Smooth muscle cell (in vitro differentiated cells): ENCODE results near the gene DOCK6. TPM values are rescaled to one million over a fixed set of nuclear protein-coding genes. Genes with fewer than 3 reads are reported as not detected.

ENCODE experiments used
- DNase-seq: peaks from one replicate; lab custom pipeline; 2025; ENCODE audit not compliant: unreplicated experiment; lab: John Stamatoyannopoulos, UW
- H2AFZ ChIP-seq: fragments of 200-600 bp; sonication (generic); 2 replicates; pipeline ENCODE4 v1.6.0; 2016; ENCODE audit warnings: antibody characterized with exemption, low read depth, mild to moderate bottlenecking
- H3F3A ChIP-seq: fragments of 200-600 bp; sonication (generic); 2 replicates; pipeline ENCODE4 v1.6.0; 2017; ENCODE audit warnings: antibody characterized with exemption, low read depth
- H3K27ac ChIP-seq: fragments of 200-600 bp; sonication (generic); 2 replicates; pipeline ENCODE4 v1.5.1; 2016; ENCODE audit warnings: low read depth, mild to moderate bottlenecking
- H3K27me3 ChIP-seq: fragments of 200-600 bp; sonication (generic); 2 replicates; pipeline ENCODE4 v1.6.1; 2016; ENCODE audit warnings: low read depth, mild to moderate bottlenecking
- H3K36me3 ChIP-seq: fragments of 200-600 bp; sonication (generic); 2 replicates; pipeline ENCODE4 v1.5.1; 2016; ENCODE audit warnings: low read depth
- H3K4me1 ChIP-seq: fragments of 200-600 bp; sonication (generic); 2 replicates; pipeline ENCODE4 v1.5.1; 2016; ENCODE audit warnings: low read depth
- H3K4me2 ChIP-seq: fragments of 200-600 bp; sonication (generic); 2 replicates; pipeline ENCODE4 v1.6.0; 2016; ENCODE audit warnings: mild to moderate bottlenecking
- H3K4me3 ChIP-seq: fragments of 200-600 bp; sonication (generic); 2 replicates; pipeline ENCODE4 v1.5.1; 2016; ENCODE audit warnings: mild to moderate bottlenecking
- H3K79me2 ChIP-seq: fragments of 200-600 bp; sonication (generic); 2 replicates; pipeline ENCODE4 v1.6.0; 2016; ENCODE audit warnings: low read depth, mild to moderate bottlenecking
- H3K9ac ChIP-seq: fragments of 200-600 bp; sonication (generic); 2 replicates; pipeline ENCODE4 v1.6.0; 2016; ENCODE audit warnings: low read depth
- H3K9me3 ChIP-seq: fragments of 200-600 bp; sonication (generic); replicated peaks from 2 replicates; pipeline ENCODE4 v1.5.1; 2016; ENCODE audit warnings: low read depth
- H4K20me1 ChIP-seq: fragments of 200-600 bp; sonication (generic); 2 replicates; pipeline ENCODE4 v1.6.0; 2016; ENCODE audit warnings: low read depth
- WGBS: methylation state at CpG from one replicate; pipeline ENCODE4 v1.1.7; 2016; ENCODE audit warnings: low lambda C conversion rate; 5-methylcytosine and 5-hydroxymethylcytosine counted together
- polyA plus RNA-seq: library from polyadenylated mRNA; unstranded; fragments of >200 nt; fragmentation: Nextera tagmentation; extraction: Ambion mirVana; gene quantifications from 2 replicates; pipeline ENCODE4 v1.2.1, GENCODE V29; 2016
- total RNA-seq: library from RNA; depleted of rRNA; stranded (reverse); fragments of >200 nt; gene quantifications from 2 replicates; pipeline ENCODE4 v1.2.3, GENCODE V29; 2014
- TF ChIP-seq, protein P1 (sequence below): fragments of 200-600 bp; sonication (generic); IDR thresholded peaks from 2 replicates; pipeline ENCODE4 v1.5.1; 2017; ENCODE audit warnings: borderline replicate concordance, mild to moderate bottlenecking, antibody characterized with exemption; ENCODE audit not compliant: insufficient read depth, poor library complexity, severe bottlenecking

Gene DOCK6
- total and polyA plus RNA-seq, 2 experiments from 2014 or later: 13.8 to 14.8 TPM

DNA sequence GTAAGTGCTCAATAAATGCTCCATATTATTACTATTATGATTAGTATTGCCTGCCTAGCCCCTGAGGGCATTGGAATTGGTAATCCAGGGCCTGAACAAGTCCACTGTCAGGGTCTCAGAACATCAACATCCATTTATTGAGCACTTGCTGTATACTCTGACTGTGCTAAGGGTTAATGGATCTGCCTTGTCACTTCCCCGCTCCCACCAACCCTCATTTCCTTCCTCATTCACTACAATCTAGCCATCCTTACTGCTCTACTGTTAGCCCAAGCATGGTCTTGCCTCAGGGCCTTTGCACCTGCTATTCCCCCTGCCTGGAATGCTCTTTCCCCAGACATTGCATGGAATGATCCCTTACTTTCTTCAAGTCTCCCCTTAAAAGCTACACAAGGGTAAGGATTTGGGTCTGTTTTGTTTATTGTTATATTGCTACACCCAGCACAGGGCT, 35.6 kb downstream of the DOCK6 start:
- Histone ChIP-seq H3K9ac (no peak overlapping the region), H3K27me3 (no peaks in the 10 kb centered on the region), H3K79me2 (no peaks in the 10 kb centered on the region), H3K9me3 (no peaks in the 10 kb centered on the region), H3F3A (no peaks in the 10 kb centered on the region), H3K4me2 (no peak overlapping the region), H4K20me1 (no peaks in the 10 kb centered on the region), H3K4me1 (no peaks in the 10 kb centered on the region), H2AFZ (no peak overlapping the region), H3K4me3 (no peak overlapping the region), H3K36me3 (peaks cover 6% of the 10 kb centered on the region), H3K27ac (no peak overlapping the region)
- no peak for DNase-seq
- TF ChIP-seq, protein P1, sequence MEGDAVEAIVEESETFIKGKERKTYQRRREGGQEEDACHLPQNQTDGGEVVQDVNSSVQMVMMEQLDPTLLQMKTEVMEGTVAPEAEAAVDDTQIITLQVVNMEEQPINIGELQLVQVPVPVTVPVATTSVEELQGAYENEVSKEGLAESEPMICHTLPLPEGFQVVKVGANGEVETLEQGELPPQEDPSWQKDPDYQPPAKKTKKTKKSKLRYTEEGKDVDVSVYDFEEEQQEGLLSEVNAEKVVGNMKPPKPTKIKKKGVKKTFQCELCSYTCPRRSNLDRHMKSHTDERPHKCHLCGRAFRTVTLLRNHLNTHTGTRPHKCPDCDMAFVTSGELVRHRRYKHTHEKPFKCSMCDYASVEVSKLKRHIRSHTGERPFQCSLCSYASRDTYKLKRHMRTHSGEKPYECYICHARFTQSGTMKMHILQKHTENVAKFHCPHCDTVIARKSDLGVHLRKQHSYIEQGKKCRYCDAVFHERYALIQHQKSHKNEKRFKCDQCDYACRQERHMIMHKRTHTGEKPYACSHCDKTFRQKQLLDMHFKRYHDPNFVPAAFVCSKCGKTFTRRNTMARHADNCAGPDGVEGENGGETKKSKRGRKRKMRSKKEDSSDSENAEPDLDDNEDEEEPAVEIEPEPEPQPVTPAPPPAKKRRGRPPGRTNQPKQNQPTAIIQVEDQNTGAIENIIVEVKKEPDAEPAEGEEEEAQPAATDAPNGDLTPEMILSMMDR: no peak
- 100% methylated on average over 1 of the region's 1 CpG for WGBS

DNA sequence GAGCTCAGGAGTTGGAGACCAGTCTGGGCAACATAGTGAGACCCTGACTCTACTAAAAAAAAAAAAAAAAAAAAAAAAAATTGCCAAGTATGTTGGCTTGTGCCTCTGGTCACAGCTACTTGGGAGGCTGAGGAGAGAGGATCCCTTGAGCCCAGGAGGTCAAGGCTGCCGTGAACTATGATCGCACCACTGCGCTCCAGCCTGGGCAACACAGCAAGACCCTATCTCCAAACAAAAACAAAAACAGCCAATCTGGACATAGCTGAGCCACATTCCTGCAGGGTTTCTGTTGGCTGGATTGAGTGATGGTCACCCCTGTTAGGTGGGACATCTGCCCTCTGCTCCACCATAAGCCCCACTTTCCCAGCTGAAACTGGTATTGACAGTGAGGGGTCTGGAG, 36.5 kb downstream of the DOCK6 start:
- H3K9ac ChIP-seq: no peak overlapping the region
- TF ChIP-seq, protein P1: no peak
- no peak for DNase-seq
- H3K4me3 ChIP-seq: no peak overlapping the region
- no peaks in the 10 kb centered on the region for H3F3A ChIP-seq
- no peaks in the 10 kb centered on the region for H4K20me1 ChIP-seq
- no peaks in the 10 kb centered on the region for H3K4me1 ChIP-seq
- peaks cover 15% of the 10 kb centered on the region for H3K36me3 ChIP-seq
- H3K27ac ChIP-seq: no peak overlapping the region
- 100% methylated on average over 3 of the region's 3 CpGs for WGBS
- no peaks in the 10 kb centered on the region for H3K79me2 ChIP-seq
- H3K9me3 ChIP-seq: no peaks in the 10 kb centered on the region
- no peaks in the 10 kb centered on the region for H3K27me3 ChIP-seq
- no peak overlapping the region for H2AFZ ChIP-seq
- H3K4me2 ChIP-seq: no peak overlapping the region

DNA sequence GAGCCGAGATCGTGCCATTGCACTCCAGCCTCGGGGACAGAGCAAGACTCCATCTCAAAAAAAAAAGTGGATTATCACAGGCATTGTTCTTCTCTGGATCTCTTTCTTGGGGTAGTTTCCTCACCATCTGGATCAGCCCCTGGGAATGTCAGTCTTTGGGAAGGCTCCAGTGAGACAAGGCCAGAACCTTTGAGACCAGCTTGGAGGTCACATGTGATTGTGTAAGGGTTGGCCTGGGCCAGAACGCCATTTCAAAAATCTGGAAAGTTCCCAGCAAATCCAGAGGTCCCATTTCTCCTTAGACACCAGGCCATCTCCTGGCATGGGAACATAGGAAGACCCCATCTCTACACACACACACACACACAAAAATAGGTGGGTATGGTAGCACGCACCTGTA, 37.2 kb downstream of the DOCK6 start:
- Histone ChIP-seq H3K9ac (no peak overlapping the region), H3K4me2 (no peak overlapping the region)

DNA sequence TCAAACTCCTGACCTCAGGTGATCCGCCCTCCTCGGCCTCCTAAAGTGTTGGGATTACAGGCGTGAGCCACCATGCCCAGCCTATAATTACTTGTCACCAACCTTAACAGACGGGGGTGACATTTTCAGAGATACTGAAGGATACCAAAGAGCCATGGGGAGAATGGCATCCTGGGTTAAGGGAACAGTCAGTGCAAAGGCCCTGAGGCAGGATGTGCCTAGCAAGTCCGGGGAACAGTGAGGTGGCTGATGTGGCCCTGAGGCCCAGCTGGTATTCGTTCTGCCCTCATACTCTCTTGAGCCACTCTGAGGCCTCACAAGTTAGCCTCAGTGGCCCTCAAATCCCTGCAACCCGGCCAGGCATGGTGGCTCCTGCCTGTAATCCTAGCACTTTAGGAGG, 37.9 kb downstream of the DOCK6 start:
- Histone ChIP-seq H3F3A (no peaks in the 10 kb centered on the region), H3K4me1 (no peaks in the 10 kb centered on the region), H3K36me3 (peaks cover 15% of the 10 kb centered on the region), H3K27ac (no peak overlapping the region), H3K4me3 (no peak overlapping the region), H3K79me2 (no peaks in the 10 kb centered on the region), H4K20me1 (no peaks in the 10 kb centered on the region), H3K9ac (no peak overlapping the region), H2AFZ (no peak overlapping the region), H3K27me3 (no peaks in the 10 kb centered on the region), H3K9me3 (peaks cover 3% of the 10 kb centered on the region), H3K4me2 (no peak overlapping the region)
- TF ChIP-seq, protein P1: no peak
- no peak for DNase-seq
- WGBS: over 99% methylated on average over 7 of the region's 7 CpGs

More for the DNA sequence above, 37.2 kb downstream of the DOCK6 start:
- no peak overlapping the region for H3K27ac ChIP-seq
- H3K4me1 ChIP-seq: no peaks in the 10 kb centered on the region
- peaks cover 15% of the 10 kb centered on the region for H3K36me3 ChIP-seq
- no peak overlapping the region for H3K4me3 ChIP-seq
- DNase-seq: no peak
- TF ChIP-seq, protein P1: no peak
- H3K27me3 ChIP-seq: no peaks in the 10 kb centered on the region
- no peaks in the 10 kb centered on the region for H4K20me1 ChIP-seq
- no peaks in the 10 kb centered on the region for H3F3A ChIP-seq
- WGBS: 95% methylated on average over 5 of the region's 5 CpGs
- H2AFZ ChIP-seq: no peak overlapping the region
- no peaks in the 10 kb centered on the region for H3K79me2 ChIP-seq
- H3K9me3 ChIP-seq: peaks cover 3% of the 10 kb centered on the region
